ENCODE results near the gene RXRA.

RXRA gene

GRCh38 chr9:134460206-134460605 lies 134.0 kb downstream of the RXRA start:
- Histone ChIP-seq H3K9me3 (ENCODE audit: low read length) (no peaks in the 10 kb centered on the region), H3K9me2 (ENCODE audit: low read depth, low read length) (no peaks in the 10 kb centered on the region), H3K27ac (ENCODE audit: low read depth, low read length, poor library complexity, severe bottlenecking) (no peak overlapping the region), H3F3A (ENCODE audit: insufficient read depth, low read length) (no peaks in the 10 kb centered on the region), H3K4me2 (ENCODE audit: low read length) (no peak overlapping the region), H3K36me3 (ENCODE audit: insufficient read depth, low read length) (no peaks in the 10 kb centered on the region), H3K4me3 (ENCODE audit: low read depth, low read length, poor library complexity, severe bottlenecking) (no peak overlapping the region), H3K9ac (ENCODE audit: low read length) (no peak overlapping the region), H4K20me1 (ENCODE audit: insufficient read depth, low read length) (no peaks in the 10 kb centered on the region), H3K4me1 (ENCODE audit: insufficient read depth, low read length, severe bottlenecking) (no peaks in the 10 kb centered on the region), H3K79me2 (ENCODE audit: insufficient read depth, low read length) (no peaks in the 10 kb centered on the region), H2AFZ (ENCODE audit: low read length) (no peak overlapping the region), H3K27me3 (ENCODE audit: insufficient read depth, low read length) (peaks cover 3% of the 10 kb centered on the region; the same call in 1 of the 2 replicates)
- TF ChIP-seq EZH2 (IDR thresholded peaks at IDR 0.05; ENCODE audit: borderline replicate concordance, low read length) = no peak
- TF ChIP-seq, protein P1, sequence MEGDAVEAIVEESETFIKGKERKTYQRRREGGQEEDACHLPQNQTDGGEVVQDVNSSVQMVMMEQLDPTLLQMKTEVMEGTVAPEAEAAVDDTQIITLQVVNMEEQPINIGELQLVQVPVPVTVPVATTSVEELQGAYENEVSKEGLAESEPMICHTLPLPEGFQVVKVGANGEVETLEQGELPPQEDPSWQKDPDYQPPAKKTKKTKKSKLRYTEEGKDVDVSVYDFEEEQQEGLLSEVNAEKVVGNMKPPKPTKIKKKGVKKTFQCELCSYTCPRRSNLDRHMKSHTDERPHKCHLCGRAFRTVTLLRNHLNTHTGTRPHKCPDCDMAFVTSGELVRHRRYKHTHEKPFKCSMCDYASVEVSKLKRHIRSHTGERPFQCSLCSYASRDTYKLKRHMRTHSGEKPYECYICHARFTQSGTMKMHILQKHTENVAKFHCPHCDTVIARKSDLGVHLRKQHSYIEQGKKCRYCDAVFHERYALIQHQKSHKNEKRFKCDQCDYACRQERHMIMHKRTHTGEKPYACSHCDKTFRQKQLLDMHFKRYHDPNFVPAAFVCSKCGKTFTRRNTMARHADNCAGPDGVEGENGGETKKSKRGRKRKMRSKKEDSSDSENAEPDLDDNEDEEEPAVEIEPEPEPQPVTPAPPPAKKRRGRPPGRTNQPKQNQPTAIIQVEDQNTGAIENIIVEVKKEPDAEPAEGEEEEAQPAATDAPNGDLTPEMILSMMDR (IDR thresholded peaks at IDR 0.05; ENCODE audit: low read length) = no peak

- Histone ChIP-seq H3K9ac (ENCODE audit: low read length) (no peak overlapping the region), H3K27me3 (ENCODE audit: insufficient read depth, low read length) (peaks cover 3% of the 10 kb centered on the region; the same call in 1 of the 2 replicates), H3K27ac (ENCODE audit: low read depth, low read length, poor library complexity, severe bottlenecking) (no peak overlapping the region), H3K4me1 (ENCODE audit: insufficient read depth, low read length, severe bottlenecking) (no peaks in the 10 kb centered on the region), H3K4me2 (ENCODE audit: low read length) (no peak overlapping the region), H3K36me3 (ENCODE audit: insufficient read depth, low read length) (no peaks in the 10 kb centered on the region), H4K20me1 (ENCODE audit: insufficient read depth, low read length) (no peaks in the 10 kb centered on the region), H3K9me2 (ENCODE audit: low read depth, low read length) (no peaks in the 10 kb centered on the region), H3K9me3 (ENCODE audit: low read length) (no peaks in the 10 kb centered on the region), H3K79me2 (ENCODE audit: insufficient read depth, low read length) (no peaks in the 10 kb centered on the region), H2AFZ (ENCODE audit: low read length) (no peak overlapping the region), H3K4me3 (ENCODE audit: low read depth, low read length, poor library complexity, severe bottlenecking) (no peak overlapping the region), H3F3A (ENCODE audit: insufficient read depth, low read length) (no peaks in the 10 kb centered on the region)
- TF ChIP-seq EZH2 (IDR thresholded peaks at IDR 0.05; ENCODE audit: borderline replicate concordance, low read length) = no peak
These were observed 134.6 kb downstream of the RXRA start for GRCh38 chr9:134460896-134461295.

GRCh38 chr9:134461426-134461982 lies 135.2 kb downstream of the RXRA start:
- peaks cover 3% of the 10 kb centered on the region; the same call in 1 of the 2 replicates for H3K27me3 ChIP-seq (ENCODE audit: insufficient read depth, low read length)
- no peaks in the 10 kb centered on the region for H4K20me1 ChIP-seq (ENCODE audit: insufficient read depth, low read length)
- H3K36me3 ChIP-seq (ENCODE audit: insufficient read depth, low read length) = no peaks in the 10 kb centered on the region
- H3K9me3 ChIP-seq (ENCODE audit: low read length) = no peaks in the 10 kb centered on the region
- no peak overlapping the region for H3K4me3 ChIP-seq (ENCODE audit: low read depth, low read length, poor library complexity, severe bottlenecking)
- no peak overlapping the region for H2AFZ ChIP-seq (ENCODE audit: low read length)
- no peak overlapping the region for H3K4me2 ChIP-seq (ENCODE audit: low read length)
- no peak overlapping the region for H3K9ac ChIP-seq (ENCODE audit: low read length)
- no peaks in the 10 kb centered on the region for H3K9me2 ChIP-seq (ENCODE audit: low read depth, low read length)
- TF ChIP-seq EZH2 (IDR thresholded peaks at IDR 0.05; ENCODE audit: borderline replicate concordance, low read length) = no peak
- TF ChIP-seq, protein P1 (IDR thresholded peaks at IDR 0.05; ENCODE audit: low read length) = no peak
- no peaks in the 10 kb centered on the region for H3K4me1 ChIP-seq (ENCODE audit: insufficient read depth, low read length, severe bottlenecking)
- H3K79me2 ChIP-seq (ENCODE audit: insufficient read depth, low read length) = no peaks in the 10 kb centered on the region
- H3F3A ChIP-seq (ENCODE audit: insufficient read depth, low read length) = no peaks in the 10 kb centered on the region
- no peak overlapping the region for H3K27ac ChIP-seq (ENCODE audit: low read depth, low read length, poor library complexity, severe bottlenecking)

DNA sequence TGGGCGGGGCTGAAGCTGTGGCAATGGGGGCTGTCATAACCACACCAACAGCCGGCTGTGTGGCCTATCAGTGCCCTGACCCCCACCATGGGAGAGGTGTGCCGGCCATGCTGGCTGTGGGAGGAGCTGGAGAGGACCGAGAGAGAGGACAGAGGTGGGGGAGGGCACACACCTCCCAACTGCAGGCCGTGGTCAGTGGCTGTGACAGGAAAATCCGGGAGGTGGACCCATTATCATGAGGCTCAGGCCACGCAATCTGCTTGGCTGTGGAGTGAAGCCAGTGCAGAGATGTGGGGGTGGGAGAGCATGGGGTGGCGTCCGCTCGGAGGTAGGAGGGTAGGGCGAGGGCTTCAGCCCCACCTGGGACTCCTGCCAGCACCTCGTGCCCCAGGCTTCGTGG lies 136.1 kb downstream of the RXRA start:
- no peaks in the 10 kb centered on the region for H3K36me3 ChIP-seq (ENCODE audit: insufficient read depth, low read length)
- no peaks in the 10 kb centered on the region for H3K9me2 ChIP-seq (ENCODE audit: low read depth, low read length)
- H3K9ac ChIP-seq (ENCODE audit: low read length) = no peak overlapping the region
- H3K9me3 ChIP-seq (ENCODE audit: low read length) = no peaks in the 10 kb centered on the region
- no peak overlapping the region for H3K4me2 ChIP-seq (ENCODE audit: low read length)
- peaks cover 3% of the 10 kb centered on the region; the same call in 1 of the 2 replicates for H3K27me3 ChIP-seq (ENCODE audit: insufficient read depth, low read length)
- no peak overlapping the region for H3K4me3 ChIP-seq (ENCODE audit: low read depth, low read length, poor library complexity, severe bottlenecking)
- H3K27ac ChIP-seq (ENCODE audit: low read depth, low read length, poor library complexity, severe bottlenecking) = no peak overlapping the region
- H3F3A ChIP-seq (ENCODE audit: insufficient read depth, low read length) = no peaks in the 10 kb centered on the region
- H3K79me2 ChIP-seq (ENCODE audit: insufficient read depth, low read length) = no peaks in the 10 kb centered on the region
- H4K20me1 ChIP-seq (ENCODE audit: insufficient read depth, low read length) = no peaks in the 10 kb centered on the region
- H2AFZ ChIP-seq (ENCODE audit: low read length) = no peak overlapping the region
- no peaks in the 10 kb centered on the region for H3K4me1 ChIP-seq (ENCODE audit: insufficient read depth, low read length, severe bottlenecking)
- TF ChIP-seq, protein P1 (IDR thresholded peaks at IDR 0.05; ENCODE audit: low read length) = no peak
- no peak for TF ChIP-seq EZH2 (IDR thresholded peaks at IDR 0.05; ENCODE audit: borderline replicate concordance, low read length)
